NOMO-1 (cell line): ENCODE measurements around the gene STAT6.

ENCODE experiments used
- DNase-seq, 2 experiments: peaks; one replicate each; lab custom pipeline; 2025; ENCODE audit not compliant: unreplicated experiment in 2 of 2; lab: John Stamatoyannopoulos, UW

Gene STAT6

DNA sequence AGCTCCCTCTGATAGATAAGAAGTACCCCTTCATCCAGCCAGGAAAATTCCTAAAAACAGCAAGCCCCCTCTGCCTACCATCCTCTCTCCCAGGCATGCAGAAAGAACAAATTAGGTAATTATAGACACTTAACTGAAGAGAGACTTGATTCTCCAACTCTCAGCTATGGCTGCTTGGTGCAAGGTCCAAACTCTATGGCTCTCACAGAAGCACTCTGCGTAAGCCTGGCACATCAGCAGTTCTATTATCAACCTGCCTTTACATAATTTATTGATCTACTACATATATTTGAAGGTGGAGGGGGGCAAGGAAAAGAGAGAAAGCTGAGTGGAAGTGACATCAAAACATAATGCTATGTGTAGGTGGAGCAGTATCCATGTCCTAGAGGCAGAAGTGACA, 60.2 kb downstream of the STAT6 start:
- DNase-seq = no peak

DNA sequence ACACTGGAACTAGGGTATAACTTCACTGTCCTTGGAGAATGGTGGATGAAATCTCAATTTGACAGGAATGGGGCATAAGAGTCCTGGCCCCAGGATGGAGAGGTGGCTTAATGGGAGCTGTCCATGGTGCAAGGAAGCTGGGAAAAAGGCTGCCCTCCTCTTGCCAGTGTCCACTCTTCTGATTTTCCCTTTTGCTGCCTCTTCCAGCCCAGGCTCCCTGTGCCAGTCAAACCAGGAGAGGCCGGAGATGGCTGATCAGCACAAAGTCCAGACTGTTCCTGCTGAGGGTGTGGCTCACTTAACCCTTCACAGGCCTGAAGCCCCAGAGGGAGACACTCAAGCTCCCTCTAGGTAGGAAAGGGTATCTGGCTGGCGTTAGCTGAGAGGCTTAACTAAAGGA, 61.3 kb downstream of the STAT6 start, which contains the start of gene MYO1A:
Gene MYO1A (minus strand): TSS at position 240 of the 400 bp plus-strand sequence. CDS start 1,806 bp downstream, outside the sequence.
- DNase-seq = no peak

DNA sequence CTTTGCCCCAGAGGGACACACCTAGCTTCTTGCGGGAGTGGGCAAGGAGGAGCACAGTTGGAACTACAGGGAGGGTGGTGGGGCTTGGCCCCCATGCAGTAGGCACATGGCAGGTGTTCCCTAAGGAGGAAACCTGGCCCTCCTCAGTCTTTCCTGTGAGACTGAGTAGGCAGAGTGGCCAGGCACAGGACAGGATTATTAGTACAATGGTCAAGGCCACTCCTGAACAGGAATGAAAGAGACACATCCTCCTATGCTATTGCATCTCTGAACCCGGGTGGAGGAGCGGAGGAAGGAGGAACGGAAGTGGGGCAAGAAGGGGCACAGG, 62.1 kb downstream of the STAT6 start:
- DNase-seq = no peak

GRCh38 chr12:57048423-57049118, 62.6 kb downstream of the STAT6 start:
- DNase-seq = no peak

DNA sequence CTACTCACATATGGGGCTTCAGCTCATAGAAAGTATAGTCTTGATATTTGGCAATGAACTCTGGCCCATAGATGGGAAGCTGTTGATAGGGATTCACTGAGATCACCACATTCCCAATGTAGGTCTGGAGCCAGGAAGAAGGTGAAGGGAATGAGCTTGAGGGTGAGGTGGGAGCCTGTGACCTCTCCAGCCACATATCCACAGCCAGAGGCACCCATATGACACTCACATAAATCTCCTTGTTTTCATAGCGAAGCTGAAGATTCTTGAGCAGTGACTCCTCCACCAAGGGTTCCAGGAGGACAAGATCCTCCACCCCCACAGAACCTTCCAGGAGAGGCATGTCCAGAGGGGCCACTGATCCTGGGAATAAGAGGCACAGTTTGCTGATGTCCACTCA, 63.2 kb downstream of the STAT6 start:
- no peak for DNase-seq

DNA sequence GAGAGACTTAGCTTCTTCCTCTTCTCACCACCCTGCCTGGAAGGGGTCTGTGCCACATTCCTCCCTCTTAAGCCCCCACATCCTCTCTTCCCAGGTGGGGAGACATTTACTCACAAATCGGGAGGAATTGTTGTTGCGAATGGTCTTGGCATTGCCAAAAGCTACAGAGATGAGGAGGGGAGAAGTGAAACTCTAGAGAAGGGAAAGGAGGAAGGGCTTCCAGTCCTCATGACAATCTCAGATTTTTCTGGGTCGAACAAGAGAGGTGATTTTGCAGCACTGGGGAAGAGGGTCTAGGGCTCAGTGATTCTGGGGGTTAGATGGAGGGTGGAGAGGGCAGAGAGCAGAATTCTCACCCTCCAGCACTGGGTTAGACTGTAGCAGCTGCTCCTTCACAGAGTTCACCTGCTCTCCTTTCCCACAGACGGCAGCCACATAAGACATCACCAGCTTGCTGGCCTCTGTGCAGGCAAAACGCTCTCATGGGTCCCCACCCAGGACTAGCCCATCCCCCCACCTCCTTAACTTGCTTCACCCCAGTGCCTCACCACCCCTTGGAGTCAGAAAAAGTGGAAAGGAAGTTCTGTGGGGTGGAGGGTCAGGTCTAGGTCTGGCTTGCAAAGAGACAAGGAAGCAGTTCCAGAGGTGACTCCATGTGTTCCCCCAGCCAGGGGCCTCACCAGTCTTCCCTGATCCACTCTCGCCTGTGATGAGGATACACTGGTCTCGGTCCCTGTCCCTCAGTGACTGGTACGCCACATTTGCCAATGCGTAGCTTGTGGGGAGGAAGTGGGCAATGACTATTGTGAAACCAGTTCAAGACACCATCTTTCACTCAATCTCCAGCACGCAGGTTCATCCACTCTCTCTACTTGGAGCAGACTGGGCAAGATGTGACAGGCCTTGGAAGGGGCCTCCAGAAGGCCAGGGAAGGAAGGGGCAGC, 63.9 kb downstream of the STAT6 start:
- DNase-seq = peak; percentile 64 to 79

DNA sequence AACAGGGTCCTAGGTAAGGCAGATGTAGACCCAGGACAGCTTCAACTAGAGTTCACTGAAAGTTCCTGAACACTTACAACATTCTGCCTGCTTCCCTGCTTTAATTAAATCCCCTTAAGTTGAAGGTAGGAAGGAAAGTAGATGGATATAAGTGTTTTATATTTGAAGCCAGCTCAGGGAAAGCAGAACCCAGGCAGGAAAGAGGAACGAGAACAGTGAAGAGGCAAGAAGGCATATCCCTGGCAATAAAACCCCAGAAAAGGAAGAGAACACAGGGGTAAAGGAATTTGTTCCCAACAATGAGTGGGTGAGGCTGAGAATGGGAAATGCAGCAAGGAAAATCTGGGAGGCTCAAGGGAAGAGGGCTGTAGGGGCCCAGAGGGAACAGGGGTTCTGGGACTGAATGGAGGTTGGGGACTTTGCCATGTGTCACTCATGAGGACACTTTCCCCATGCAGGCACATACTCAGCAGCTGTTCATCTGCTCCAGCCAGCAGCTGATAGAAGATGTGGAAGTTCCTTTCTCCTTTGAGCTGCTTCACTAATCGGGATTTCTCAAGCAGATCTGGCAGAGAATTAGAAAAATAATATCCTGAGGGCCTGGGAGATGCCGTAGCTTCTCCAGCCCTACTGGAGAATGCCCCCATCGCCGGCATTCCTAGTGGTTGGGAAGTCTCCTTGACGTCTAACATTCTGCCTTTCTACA, 64.9 kb downstream of the STAT6 start:
- no peak for DNase-seq
